GM12878 (cell line): ENCODE measurements around the gene NAALADL2. TPM values are rescaled to one million over a fixed set of nuclear protein-coding genes. Genes with fewer than 3 reads are reported as not detected.

Experiments used
- ATF2 ChIP-seq: IDR thresholded peaks from 2 replicates; pipeline ENCODE4 v1.6.1; 2012; ENCODE audit warnings: low read length, inconsistent platforms
- BCL3 ChIP-seq: IDR thresholded peaks from 2 replicates; pipeline ENCODE4 v1.6.1; 2011; ENCODE audit warnings: borderline replicate concordance, low read depth, mild to moderate bottlenecking, moderate library complexity, low read length; ENCODE audit not compliant: insufficient read depth, poor library complexity, severe bottlenecking
- BRCA1 ChIP-seq: IDR thresholded peaks from 2 replicates; pipeline ENCODE4 v1.6.1; 2011; ENCODE audit warnings: low read depth, low read length, improper control_type of control experiment
- E2F4 ChIP-seq: IDR thresholded peaks from 2 replicates; pipeline ENCODE4 v1.6.1; 2012; ENCODE audit warnings: low read depth, low read length, improper control_type of control experiment
- E4F1 ChIP-seq: fragments of 450-650 bp; IDR thresholded peaks from 2 replicates; pipeline ENCODE4 v1.6.1; 2018; ENCODE audit warnings: borderline replicate concordance, mild to moderate bottlenecking; ENCODE audit not compliant: partially characterized antibody
- NFYA ChIP-seq: IDR thresholded peaks from 2 replicates; pipeline ENCODE4 v1.6.1; 2011; ENCODE audit warnings: low read depth, mild to moderate bottlenecking, low read length, improper control_type of control experiment, borderline replicate concordance
- PAX8 ChIP-seq: fragments of 450-650 bp; IDR thresholded peaks from 2 replicates; pipeline ENCODE4 v1.6.1; 2017; ENCODE audit warnings: mild to moderate bottlenecking, moderate library complexity
- PBX3 ChIP-seq: IDR thresholded peaks from 2 replicates; pipeline ENCODE4 v1.6.1; 2011; ENCODE audit warnings: mild to moderate bottlenecking, low read depth, low read length, moderate library complexity; ENCODE audit not compliant: insufficient replicate concordance
- RAD51 ChIP-seq: fragments of 450-650 bp; IDR thresholded peaks from 2 replicates; pipeline ENCODE4 v1.6.1; 2016; ENCODE audit warnings: moderate library complexity, mild to moderate bottlenecking, inconsistent platforms
- RUNX3 ChIP-seq: IDR thresholded peaks from 2 replicates; pipeline ENCODE4 v1.6.1; 2012; ENCODE audit warnings: low read length, inconsistent platforms
- SIN3A ChIP-seq: IDR thresholded peaks from 2 replicates; pipeline ENCODE4 v1.6.1; 2012; ENCODE audit warnings: low read depth, low read length, improper control_type of control experiment
- SIX5 ChIP-seq: IDR thresholded peaks from 2 replicates; pipeline ENCODE4 v1.6.1; 2011; ENCODE audit warnings: mild to moderate bottlenecking, low read depth, low read length, moderate library complexity; ENCODE audit not compliant: severe bottlenecking
- SMARCA5 ChIP-seq: fragments of 450-650 bp; IDR thresholded peaks from 2 replicates; pipeline ENCODE4 v1.6.1; 2017; ENCODE audit warnings: mild to moderate bottlenecking
- SRF ChIP-seq, 2 experiments: IDR thresholded peaks; 2 replicates each; pipeline ENCODE4 v1.6.1; 2011; ENCODE audit warnings: low read depth in 2 of 2, low read length in 2 of 2, mild to moderate bottlenecking in 1 of 2, moderate library complexity in 1 of 2
- STAT1 ChIP-seq: fragments of 450-650 bp; conservative IDR thresholded peaks from 2 replicates; pipeline ENCODE4 v1.6.1; 2014; ENCODE audit warnings: antibody characterized with exemption, mild to moderate bottlenecking
- SUPT20H ChIP-seq: IDR thresholded peaks from 2 replicates; pipeline ENCODE4 v1.6.1; 2011; ENCODE audit warnings: low read depth, mild to moderate bottlenecking, low read length, moderate library complexity, borderline replicate concordance; ENCODE audit not compliant: control insufficient read depth
- ZNF274 ChIP-seq: IDR thresholded peaks from one replicate; pipeline ENCODE4 v1.8.0; 2011; ENCODE audit not compliant: insufficient read length, insufficient read depth
- ZNF384 ChIP-seq: IDR thresholded peaks from 2 replicates; pipeline ENCODE4 v1.6.1; 2012; ENCODE audit warnings: low read depth, mild to moderate bottlenecking, low read length, improper control_type of control experiment, borderline replicate concordance
- polyA plus RNA-seq, 11 experiments: library from polyadenylated mRNA; depleted of rRNA in 4 of 11; unstranded in 6 of 11; stranded (reverse) in 5 of 11; fragments of >200 nt; fragmentation: Nextera tagmentation in 4 of 11; fragmentation: Illumina TruSeq in 1 of 11; extraction: Ambion mirVana in 4 of 11; extraction: Trizol in 1 of 11; gene quantifications; 1 replicate in 1 of 11; 2 replicates in 10 of 11; pipeline versions ENCODE4 v1.2.1 to v1.2.3, GENCODE V29; 2011 to 2016; ENCODE audit warnings: inconsistent platforms in 2 of 11, missing spikeins in 2 of 11, low read depth in 1 of 11
- total RNA-seq, 4 experiments: library from RNA; depleted of rRNA in 3 of 4; stranded (reverse); fragments of >200 nt in 3 of 4; fragmentation: Illumina TruSeq in 1 of 4; extraction: Trizol in 1 of 4; gene quantifications; 2 replicates each; pipeline versions ENCODE4 v1.2.1 to v1.2.3, GENCODE V29; 2013 to 2021

The NAALADL2 gene
- total and polyA plus RNA-seq, 10 of the 15 experiments (the other 5 are each of a cell fraction or from before 2014, with no cell fraction given), result 0.06 to 10.8 (median 0.46) TPM

- TF ChIP-seq E4F1, result no peak
- no peak for TF ChIP-seq SUPT20H
- TF ChIP-seq SMARCA5, result peak; percentile 79; the same call in 1 of the 2 replicates
- TF ChIP-seq RAD51, result no peak
- no peak for TF ChIP-seq SRF (IDR thresholded peaks at IDR 0.05; ENCODE audit: low read depth in 2 of 2, low read length in 2 of 2)
- TF ChIP-seq PBX3, result no peak
- peak; percentile 67 for TF ChIP-seq BCL3
- TF ChIP-seq RUNX3, result peak; percentile 49; the same call in 1 of the 2 replicates
- TF ChIP-seq ZNF274, result no peak
- TF ChIP-seq ZNF384, result no peak
- TF ChIP-seq SIN3A, result no peak
- no peak for TF ChIP-seq E2F4
- TF ChIP-seq BRCA1, result no peak
- no peak for TF ChIP-seq ATF2
- TF ChIP-seq NFYA, result no peak
- no peak for TF ChIP-seq SIX5
- TF ChIP-seq PAX8, result no peak
- TF ChIP-seq STAT1, result no peak
Observed at GRCh38 chr3:175287361-175287963, 428.3 kb downstream of the NAALADL2 start (continued).
